Subcutaneous adipose tissue (tissue), 4 donors: ENCODE measurements around the gene C2orf42. TPM values are rescaled to one million over a fixed set of nuclear protein-coding genes. Genes with fewer than 3 reads are reported as not detected.

Experiments
- CTCF ChIP-seq: fragments of 450-650 bp; IDR thresholded peaks from one replicate; pipeline ENCODE4 v1.5.1; 2016; ENCODE audit warnings: low read depth, mild to moderate bottlenecking, control low read depth, antibody characterized with exemption, moderate library complexity
- total RNA-seq, 4 donors: library from RNA; depleted of rRNA; stranded (reverse); fragments of >200 nt; gene quantifications; one replicate each; pipeline ENCODE4 v1.1.0, GENCODE V29; 2016

Gene C2orf42
- total RNA-seq, 4 donors from 2014 or later = 8.7 to 17.3 (median 11.7) TPM

- no peak for TF ChIP-seq CTCF
These were observed 48.8 kb downstream of the C2orf42 start for GRCh38 chr2:70141902-70142589.

- TF ChIP-seq CTCF = no peak
These were observed 49.5 kb downstream of the C2orf42 start for GRCh38 chr2:70141212-70141901.

- no peak for TF ChIP-seq CTCF
These were observed 50.0 kb downstream of the C2orf42 start for GRCh38 chr2:70140791-70141211.

- no peak for TF ChIP-seq CTCF
These were observed 57.1 kb downstream of the C2orf42 start for GRCh38 chr2:70133491-70134322.

GRCh38 chr2:70133127-70133452 lies 57.7 kb downstream of the C2orf42 start:
- no peak for TF ChIP-seq CTCF

DNA sequence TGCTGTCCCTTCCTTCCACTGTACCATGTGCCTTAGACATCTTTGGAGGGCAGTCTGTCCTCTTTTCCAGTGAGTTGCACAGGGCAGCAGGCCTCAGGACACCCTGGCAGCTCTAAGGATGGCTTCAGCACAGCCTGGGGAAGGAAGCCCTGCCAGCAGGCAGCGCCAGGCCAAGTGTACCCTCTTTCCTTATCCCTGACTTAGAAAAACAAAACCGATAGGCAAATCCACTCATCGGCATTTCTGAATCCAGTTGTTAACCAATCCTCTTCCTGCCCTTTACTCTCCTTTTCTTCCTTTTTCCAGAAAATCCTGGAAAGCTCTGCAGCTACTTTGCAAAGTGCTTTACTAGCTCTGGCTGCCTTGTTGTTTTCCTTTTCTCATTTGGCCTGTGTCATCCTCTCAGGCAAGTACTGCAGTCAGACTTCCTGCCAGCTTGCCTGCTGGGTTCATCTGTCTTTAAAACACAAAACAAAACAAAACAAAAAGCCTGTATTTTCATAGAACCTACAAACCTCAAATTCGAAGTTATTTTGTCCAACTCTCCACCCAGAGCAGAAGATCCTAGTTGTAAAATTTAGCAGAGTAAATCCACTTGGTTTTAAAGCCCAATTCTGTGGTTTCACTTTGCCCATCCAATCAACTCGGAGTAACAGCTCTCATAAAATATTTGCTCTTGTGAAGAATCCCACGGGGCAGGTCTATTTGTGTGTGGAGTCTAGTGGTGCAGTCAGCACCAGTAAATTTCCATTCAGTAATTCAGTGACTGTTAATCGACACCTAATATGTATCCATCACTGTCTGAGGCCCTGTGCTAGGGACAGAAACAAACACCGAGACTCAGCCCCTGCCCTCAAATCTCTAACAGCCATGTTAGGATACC lies 58.3 kb downstream of the C2orf42 start:
- no peak for TF ChIP-seq CTCF
